ENCODE data around the gene RIC3. TPM values are rescaled to one million over a fixed set of nuclear protein-coding genes. Genes with fewer than 3 reads are reported as not detected.

RIC3 gene
- total RNA-seq, 1 experiment from 2014 or later: not detected

DNA sequence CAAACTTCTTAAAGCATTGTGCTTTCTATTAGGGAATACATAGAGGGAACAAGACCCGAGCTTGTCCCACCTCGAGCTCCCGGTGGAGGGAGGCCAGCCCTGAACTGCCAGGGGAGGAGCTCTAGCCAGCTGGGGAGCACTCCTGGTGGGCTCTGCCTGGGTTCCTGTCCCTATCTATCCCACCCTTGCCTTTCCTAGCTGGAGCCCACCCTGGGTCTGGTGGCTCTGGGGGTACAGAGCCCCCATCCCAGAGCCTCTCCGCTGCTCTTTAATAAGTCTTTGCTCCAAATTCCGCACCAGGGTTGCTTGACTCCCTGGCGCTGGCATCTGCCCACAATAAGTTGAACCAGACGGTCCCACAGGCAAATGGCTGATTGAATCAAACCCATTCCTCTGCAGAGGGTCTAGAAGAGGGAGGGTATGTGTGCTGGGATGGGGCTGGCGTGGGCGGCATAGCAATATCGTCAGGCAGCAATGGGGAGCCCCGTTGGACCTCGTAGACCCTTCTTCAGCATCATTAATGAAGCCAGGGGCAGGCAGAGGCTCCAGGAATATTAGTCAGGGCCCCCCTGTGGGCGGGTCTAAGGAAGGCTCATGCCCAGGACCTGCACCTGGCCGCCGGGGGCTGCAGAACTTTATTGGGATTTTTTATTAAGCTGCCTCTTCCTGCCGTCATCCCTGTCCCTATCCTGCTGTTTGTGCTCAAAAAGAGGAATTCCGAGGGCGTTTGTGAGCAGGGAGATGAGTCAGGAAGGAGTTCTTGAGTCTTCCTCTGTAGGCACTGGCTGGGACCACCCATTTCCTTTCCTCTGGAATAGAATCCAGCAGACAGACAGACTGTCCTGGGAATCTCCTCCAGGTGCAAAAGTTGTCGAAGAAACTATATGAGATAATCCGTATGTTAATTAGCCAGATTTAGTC is 38.5 kb upstream of the RIC3 start:
- Histone ChIP-seq H2AFZ (ENCODE audit: low read depth, low read length, poor library complexity, severe bottlenecking) (no peak overlapping the region), H4K20me1 (ENCODE audit: insufficient read depth) (no peaks in the 10 kb centered on the region), H3K4me1 (ENCODE audit: control insufficient read depth in 1 of 2, insufficient read depth in 2 of 2, low read length in 2 of 2) (no peaks in the 10 kb centered on the region), H3K36me3 (ENCODE audit: control insufficient read depth in 1 of 2, insufficient read depth in 2 of 2, low read length in 2 of 2) (no peaks in the 10 kb centered on the region), H3K9me3 (ENCODE audit: control insufficient read depth in 1 of 2, insufficient read depth in 1 of 2, low read depth in 1 of 2, low read length in 2 of 2) (no peaks in the 10 kb centered on the region), H3K4me2 (ENCODE audit: low read length) (no peak overlapping the region), H3K27ac (ENCODE audit: low read depth, low read length) (no peak overlapping the region), H3K9ac (ENCODE audit: low read length) (no peak overlapping the region), H3K79me2 (ENCODE audit: insufficient read depth, low read length) (no peaks in the 10 kb centered on the region), H3K27me3 (ENCODE audit: insufficient read depth, low read length) (no peaks in the 10 kb centered on the region), H3K9me2 (ENCODE audit: insufficient read depth) (no peaks in the 10 kb centered on the region), H3K4me3 (replicated peaks in 1 of 2; ENCODE audit: low read depth in 1 of 2, low read length in 2 of 2) (no peak overlapping the region)
- ATAC-seq (no peak), DNase-seq (ENCODE audit: low read depth, low spot score) (no peak)
- ChIA-PET CTCF (interaction anchor here (1.6 kb wide), 1 partner anchor 15 kb away, joined by 6 read pairs; no protein-coding TSS in a partner anchor), RAD21 (ENCODE audit: low non-redundant PET in 1 of 2, low total read pairs in 2 of 2, uncharacterized antibody in 2 of 2, unreplicated experiment in 2 of 2) (no interaction called here), POLR2A (no interaction called here)
- no TSS peak for BruUV-seq (replicated peaks)
- intact Hi-C loops (cut with micrococcal nuclease): no loop called here
- TF ChIP-seq RAD21 (IDR thresholded peaks at IDR 0.05; ENCODE audit: low read depth) (no peak), SRF (IDR thresholded peaks at IDR 0.05; ENCODE audit: low read depth) (no peak), POLR2A (IDR thresholded peaks at IDR 0.05; ENCODE audit: borderline replicate concordance, extremely low read depth, insufficient read depth, insufficient read length) (no peak), SIN3A (IDR thresholded peaks at IDR 0.05; ENCODE audit: low read depth) (no peak), SP1 (IDR thresholded peaks at IDR 0.05; ENCODE audit: low read depth) (no peak), ZFX (IDR thresholded peaks at IDR 0.05) (no peak), CEBPB (IDR thresholded peaks at IDR 0.05; ENCODE audit: low read depth) (no peak), JUND (IDR thresholded peaks at IDR 0.05) (no peak)
- TF ChIP-seq, protein P1, sequence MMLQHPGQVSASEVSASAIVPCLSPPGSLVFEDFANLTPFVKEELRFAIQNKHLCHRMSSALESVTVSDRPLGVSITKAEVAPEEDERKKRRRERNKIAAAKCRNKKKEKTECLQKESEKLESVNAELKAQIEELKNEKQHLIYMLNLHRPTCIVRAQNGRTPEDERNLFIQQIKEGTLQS (IDR thresholded peaks at IDR 0.05): no peak
- TF ChIP-seq, protein P2, sequence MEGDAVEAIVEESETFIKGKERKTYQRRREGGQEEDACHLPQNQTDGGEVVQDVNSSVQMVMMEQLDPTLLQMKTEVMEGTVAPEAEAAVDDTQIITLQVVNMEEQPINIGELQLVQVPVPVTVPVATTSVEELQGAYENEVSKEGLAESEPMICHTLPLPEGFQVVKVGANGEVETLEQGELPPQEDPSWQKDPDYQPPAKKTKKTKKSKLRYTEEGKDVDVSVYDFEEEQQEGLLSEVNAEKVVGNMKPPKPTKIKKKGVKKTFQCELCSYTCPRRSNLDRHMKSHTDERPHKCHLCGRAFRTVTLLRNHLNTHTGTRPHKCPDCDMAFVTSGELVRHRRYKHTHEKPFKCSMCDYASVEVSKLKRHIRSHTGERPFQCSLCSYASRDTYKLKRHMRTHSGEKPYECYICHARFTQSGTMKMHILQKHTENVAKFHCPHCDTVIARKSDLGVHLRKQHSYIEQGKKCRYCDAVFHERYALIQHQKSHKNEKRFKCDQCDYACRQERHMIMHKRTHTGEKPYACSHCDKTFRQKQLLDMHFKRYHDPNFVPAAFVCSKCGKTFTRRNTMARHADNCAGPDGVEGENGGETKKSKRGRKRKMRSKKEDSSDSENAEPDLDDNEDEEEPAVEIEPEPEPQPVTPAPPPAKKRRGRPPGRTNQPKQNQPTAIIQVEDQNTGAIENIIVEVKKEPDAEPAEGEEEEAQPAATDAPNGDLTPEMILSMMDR (IDR thresholded peaks at IDR 0.05 in 2 of 3, conservative IDR thresholded peaks at IDR 0.05 in 1 of 3; ENCODE audit: borderline replicate concordance in 1 of 3, insufficient read depth in 1 of 3, low read depth in 2 of 3, low read length in 2 of 3): no peak
